Measurements from ENCODE around the gene SMTN.

Gene SMTN

DNA sequence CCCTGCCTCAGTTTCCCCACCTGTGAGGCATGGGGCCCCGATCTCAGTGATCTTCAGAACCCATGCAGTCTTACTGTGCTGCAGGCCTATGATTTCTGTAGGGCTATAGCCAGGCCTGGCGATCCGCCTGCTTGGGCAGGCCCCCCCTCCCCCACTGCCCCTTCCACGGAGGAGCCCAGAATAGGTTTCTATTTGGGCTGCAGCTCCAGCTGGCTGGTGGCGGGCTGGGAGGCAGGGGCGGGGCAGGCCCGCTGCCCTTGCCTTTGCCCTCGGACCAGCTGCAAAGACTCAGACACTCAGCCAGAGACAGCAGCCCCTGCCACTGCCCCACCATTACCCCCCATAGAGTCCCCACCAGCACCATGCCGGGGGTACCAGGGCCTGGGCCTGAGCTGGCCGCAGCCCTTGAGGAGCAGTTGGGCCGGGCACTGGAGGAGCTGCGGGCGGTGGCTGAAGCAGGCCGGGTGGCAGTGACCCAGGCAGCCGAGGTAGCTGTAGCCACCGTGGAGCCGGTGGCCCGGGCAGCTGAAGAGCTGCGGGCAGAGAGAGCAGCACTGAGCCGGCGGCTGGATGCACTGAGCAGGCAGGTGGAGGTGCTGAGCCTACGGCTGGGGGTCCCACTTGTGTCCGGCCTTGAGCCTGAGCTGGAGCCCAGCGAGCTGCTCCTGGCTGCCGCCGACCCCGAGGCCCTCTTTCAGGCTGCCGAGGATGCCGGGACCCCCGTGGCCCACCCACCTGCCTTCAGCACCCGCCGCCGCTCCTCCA, 12.2 kb downstream of the SMTN start:
- Histone ChIP-seq H3F3A (ENCODE audit: insufficient read depth, low read length) (no peaks in the 10 kb centered on the region), H3K79me2 (ENCODE audit: insufficient read depth, low read length) (no peaks in the 10 kb centered on the region), H3K27ac (ENCODE audit: low read depth, low read length, poor library complexity, severe bottlenecking) (no peak overlapping the region), H3K4me1 (ENCODE audit: insufficient read depth, low read length, severe bottlenecking) (peaks cover 16% of the 10 kb centered on the region), H3K9me2 (ENCODE audit: low read depth, low read length) (no peaks in the 10 kb centered on the region), H3K4me2 (ENCODE audit: low read length) (no peak overlapping the region), H2AFZ (ENCODE audit: low read length) (no peak overlapping the region), H3K4me3 (ENCODE audit: low read depth, low read length, poor library complexity, severe bottlenecking) (no peak overlapping the region), H3K36me3 (ENCODE audit: insufficient read depth, low read length) (no peaks in the 10 kb centered on the region), H3K27me3 (ENCODE audit: insufficient read depth, low read length) (no peaks in the 10 kb centered on the region), H3K9me3 (ENCODE audit: low read length) (no peaks in the 10 kb centered on the region), H3K9ac (ENCODE audit: low read length) (no peak overlapping the region), H4K20me1 (ENCODE audit: insufficient read depth, low read length) (no peaks in the 10 kb centered on the region)
- TF ChIP-seq CTCF (IDR thresholded peaks at IDR 0.05; ENCODE audit: low read length) = no peak
- TF ChIP-seq EZH2 (IDR thresholded peaks at IDR 0.05; ENCODE audit: borderline replicate concordance, low read length) = no peak

DNA sequence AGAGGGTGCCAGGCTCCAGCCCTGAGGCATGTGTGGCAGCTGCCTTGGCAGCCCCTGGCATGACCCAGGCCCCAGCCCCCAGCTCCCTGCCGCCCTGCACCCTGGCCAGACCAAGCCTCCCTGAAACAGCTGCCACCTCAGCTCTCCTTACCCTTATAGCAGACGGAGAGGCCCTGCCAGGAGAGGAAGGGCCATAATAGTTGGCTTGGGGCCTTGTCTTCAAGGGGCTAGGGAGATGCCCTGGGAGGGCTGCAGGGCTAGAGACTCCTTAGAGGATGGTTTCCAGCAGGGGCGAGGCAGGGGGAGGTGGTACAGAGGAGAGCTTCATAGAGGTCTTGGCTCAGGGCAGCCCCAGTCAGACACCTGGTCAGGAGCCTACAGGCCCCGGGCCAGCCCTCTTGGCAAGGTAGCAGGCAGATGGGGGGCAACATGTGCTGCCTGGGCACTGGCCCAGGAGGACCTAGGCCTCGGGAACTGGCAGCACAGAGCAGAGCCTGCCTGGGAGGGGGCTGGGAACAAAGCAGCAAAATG, 13.0 kb downstream of the SMTN start:
- no peak overlapping the region for H3K4me3 ChIP-seq (ENCODE audit: low read depth, low read length, poor library complexity, severe bottlenecking)
- no peak for TF ChIP-seq CTCF (IDR thresholded peaks at IDR 0.05; ENCODE audit: low read length)
- H3K36me3 ChIP-seq (ENCODE audit: insufficient read depth, low read length) = no peaks in the 10 kb centered on the region

DNA sequence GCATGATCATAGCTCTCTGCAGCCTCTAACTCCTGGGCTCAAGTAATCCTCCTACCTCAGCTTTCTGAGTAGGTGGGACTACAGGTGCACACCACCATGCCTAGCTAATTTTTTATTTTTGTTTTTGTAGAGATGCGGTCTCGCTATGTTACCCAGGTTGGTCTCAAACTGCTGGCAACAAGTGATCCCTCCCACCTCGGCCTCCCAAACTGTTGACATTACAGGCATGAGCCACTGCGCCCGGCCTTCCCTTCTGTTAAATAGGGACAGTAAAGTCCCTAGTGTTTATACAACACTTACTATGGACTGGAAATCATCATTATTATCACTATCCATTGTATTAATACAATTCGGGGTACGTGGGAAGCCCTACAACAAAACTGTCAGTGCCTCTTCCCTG, 13.6 kb downstream of the SMTN start:
- H3K4me3 ChIP-seq (ENCODE audit: low read depth, low read length, poor library complexity, severe bottlenecking) = no peak overlapping the region
- no peaks in the 10 kb centered on the region for H3K36me3 ChIP-seq (ENCODE audit: insufficient read depth, low read length)
- TF ChIP-seq EZH2 (IDR thresholded peaks at IDR 0.05; ENCODE audit: borderline replicate concordance, low read length) = no peak
- TF ChIP-seq CTCF (IDR thresholded peaks at IDR 0.05; ENCODE audit: low read length) = no peak
- no peak overlapping the region for H2AFZ ChIP-seq (ENCODE audit: low read length)
- H3F3A ChIP-seq (ENCODE audit: insufficient read depth, low read length) = no peaks in the 10 kb centered on the region
- no peak overlapping the region for H3K27ac ChIP-seq (ENCODE audit: low read depth, low read length, poor library complexity, severe bottlenecking)
- no peaks in the 10 kb centered on the region for H4K20me1 ChIP-seq (ENCODE audit: insufficient read depth, low read length)
- H3K4me2 ChIP-seq (ENCODE audit: low read length) = no peak overlapping the region
- no peaks in the 10 kb centered on the region for H3K27me3 ChIP-seq (ENCODE audit: insufficient read depth, low read length)
- H3K4me1 ChIP-seq (ENCODE audit: insufficient read depth, low read length, severe bottlenecking) = peaks cover 3% of the 10 kb centered on the region
- no peaks in the 10 kb centered on the region for H3K79me2 ChIP-seq (ENCODE audit: insufficient read depth, low read length)
- H3K9me2 ChIP-seq (ENCODE audit: low read depth, low read length) = no peaks in the 10 kb centered on the region
- H3K9ac ChIP-seq (ENCODE audit: low read length) = no peak overlapping the region
- no peaks in the 10 kb centered on the region for H3K9me3 ChIP-seq (ENCODE audit: low read length)

More for the DNA sequence above, 13.0 kb downstream of the SMTN start:
- H3F3A ChIP-seq (ENCODE audit: insufficient read depth, low read length) = no peaks in the 10 kb centered on the region
- no peak overlapping the region for H2AFZ ChIP-seq (ENCODE audit: low read length)
- H3K79me2 ChIP-seq (ENCODE audit: insufficient read depth, low read length) = no peaks in the 10 kb centered on the region
- no peaks in the 10 kb centered on the region for H3K9me2 ChIP-seq (ENCODE audit: low read depth, low read length)
- H3K9ac ChIP-seq (ENCODE audit: low read length) = no peak overlapping the region
- H3K4me2 ChIP-seq (ENCODE audit: low read length) = no peak overlapping the region
- peaks cover 10% of the 10 kb centered on the region for H3K4me1 ChIP-seq (ENCODE audit: insufficient read depth, low read length, severe bottlenecking)
- no peaks in the 10 kb centered on the region for H3K27me3 ChIP-seq (ENCODE audit: insufficient read depth, low read length)
- H4K20me1 ChIP-seq (ENCODE audit: insufficient read depth, low read length) = no peaks in the 10 kb centered on the region
- H3K9me3 ChIP-seq (ENCODE audit: low read length) = no peaks in the 10 kb centered on the region
- no peak overlapping the region for H3K27ac ChIP-seq (ENCODE audit: low read depth, low read length, poor library complexity, severe bottlenecking)
